ENCODE measurements around the gene COL11A2. TPM values are rescaled to one million over a fixed set of nuclear protein-coding genes. Genes with fewer than 3 reads are reported as not detected.

The COL11A2 gene
- total RNA-seq, 1 experiment from 2014 or later, result 3.7 TPM

DNA sequence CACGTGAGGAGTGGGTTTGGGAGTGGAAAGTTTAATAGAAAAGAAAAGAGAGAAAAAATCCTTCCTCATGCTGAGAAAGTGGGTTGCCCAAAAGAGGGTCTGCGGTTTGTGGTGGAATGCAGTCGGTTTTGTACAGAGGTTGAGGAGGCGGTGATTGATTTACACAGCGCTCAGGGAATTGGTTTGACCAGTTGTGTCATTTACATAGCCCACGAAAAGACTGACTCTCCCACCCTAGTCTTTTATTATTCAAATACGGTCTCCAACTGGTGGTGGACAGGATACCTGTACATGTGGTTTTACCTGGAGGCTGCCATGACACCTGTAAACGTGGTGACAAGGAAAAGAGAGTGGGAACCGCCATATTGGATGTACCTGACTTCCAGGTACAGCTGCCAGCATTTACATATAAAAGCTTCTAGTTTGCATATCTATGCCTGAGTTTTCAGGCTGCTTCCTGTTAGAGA is 74.4 kb downstream of the COL11A2 start:
- CTCF ChIA-PET, result interaction anchor here (0.8 to 5.3 kb wide), 19 partner anchors 7 to 280 kb away, joined by 3 to 43 read pairs (median 5); partner anchors contain the start of genes HSD17B8, RING1 and TAP2
- TF ChIP-seq, protein P1, sequence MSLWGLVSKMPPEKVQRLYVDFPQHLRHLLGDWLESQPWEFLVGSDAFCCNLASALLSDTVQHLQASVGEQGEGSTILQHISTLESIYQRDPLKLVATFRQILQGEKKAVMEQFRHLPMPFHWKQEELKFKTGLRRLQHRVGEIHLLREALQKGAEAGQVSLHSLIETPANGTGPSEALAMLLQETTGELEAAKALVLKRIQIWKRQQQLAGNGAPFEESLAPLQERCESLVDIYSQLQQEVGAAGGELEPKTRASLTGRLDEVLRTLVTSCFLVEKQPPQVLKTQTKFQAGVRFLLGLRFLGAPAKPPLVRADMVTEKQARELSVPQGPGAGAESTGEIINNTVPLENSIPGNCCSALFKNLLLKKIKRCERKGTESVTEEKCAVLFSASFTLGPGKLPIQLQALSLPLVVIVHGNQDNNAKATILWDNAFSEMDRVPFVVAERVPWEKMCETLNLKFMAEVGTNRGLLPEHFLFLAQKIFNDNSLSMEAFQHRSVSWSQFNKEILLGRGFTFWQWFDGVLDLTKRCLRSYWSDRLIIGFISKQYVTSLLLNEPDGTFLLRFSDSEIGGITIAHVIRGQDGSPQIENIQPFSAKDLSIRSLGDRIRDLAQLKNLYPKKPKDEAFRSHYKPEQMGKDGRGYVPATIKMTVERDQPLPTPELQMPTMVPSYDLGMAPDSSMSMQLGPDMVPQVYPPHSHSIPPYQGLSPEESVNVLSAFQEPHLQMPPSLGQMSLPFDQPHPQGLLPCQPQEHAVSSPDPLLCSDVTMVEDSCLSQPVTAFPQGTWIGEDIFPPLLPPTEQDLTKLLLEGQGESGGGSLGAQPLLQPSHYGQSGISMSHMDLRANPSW (CRISPR knock-in tag; conservative IDR thresholded peaks at IDR 0.05; ENCODE audit: low read depth), result no peak
- TF ChIP-seq, protein P2, sequence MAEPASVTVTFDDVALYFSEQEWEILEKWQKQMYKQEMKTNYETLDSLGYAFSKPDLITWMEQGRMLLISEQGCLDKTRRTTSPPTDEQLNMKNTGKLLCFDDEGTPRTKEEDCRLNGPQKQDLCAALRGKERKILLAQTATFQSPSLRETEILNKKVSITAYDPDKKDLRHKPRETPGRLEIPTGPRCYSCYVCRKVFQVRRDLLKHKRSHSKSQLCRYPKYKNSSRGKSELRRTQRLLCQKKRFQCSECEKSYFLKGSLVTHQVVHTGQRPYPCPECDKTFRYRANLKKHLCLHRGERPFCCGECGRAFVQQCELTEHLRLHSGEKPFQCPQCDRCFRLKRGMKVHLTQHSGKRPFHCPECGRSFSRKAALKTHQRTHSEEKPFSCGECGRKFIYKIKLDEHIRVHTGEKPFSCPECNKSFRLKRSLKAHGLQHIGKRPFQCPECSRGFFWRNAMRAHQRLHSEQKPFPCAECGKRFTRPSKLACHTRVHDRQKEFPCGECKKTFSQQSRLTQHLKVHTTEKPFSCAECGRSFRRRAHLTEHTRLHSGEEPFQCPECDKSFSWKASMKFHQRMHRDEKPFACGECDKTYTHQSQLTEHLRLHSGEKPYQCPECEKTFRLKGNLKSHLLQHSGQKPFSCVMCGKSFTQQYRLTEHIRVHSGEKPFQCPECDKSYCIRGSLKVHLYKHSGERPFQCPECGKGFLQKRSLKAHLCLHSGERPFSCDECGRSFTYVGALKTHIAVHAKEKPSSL (CRISPR knock-in tag; conservative IDR thresholded peaks at IDR 0.05), result 0 out of 2 replicates have a peak, but pooled peaks have one; percentile 40
- TF ChIP-seq, protein P3, sequence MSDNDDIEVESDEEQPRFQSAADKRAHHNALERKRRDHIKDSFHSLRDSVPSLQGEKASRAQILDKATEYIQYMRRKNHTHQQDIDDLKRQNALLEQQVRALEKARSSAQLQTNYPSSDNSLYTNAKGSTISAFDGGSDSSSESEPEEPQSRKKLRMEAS (CRISPR knock-in tag; IDR thresholded peaks at IDR 0.05), result 0 out of 2 replicates have a peak, but pooled peaks have one; percentile 38
- TF ChIP-seq, protein P4, sequence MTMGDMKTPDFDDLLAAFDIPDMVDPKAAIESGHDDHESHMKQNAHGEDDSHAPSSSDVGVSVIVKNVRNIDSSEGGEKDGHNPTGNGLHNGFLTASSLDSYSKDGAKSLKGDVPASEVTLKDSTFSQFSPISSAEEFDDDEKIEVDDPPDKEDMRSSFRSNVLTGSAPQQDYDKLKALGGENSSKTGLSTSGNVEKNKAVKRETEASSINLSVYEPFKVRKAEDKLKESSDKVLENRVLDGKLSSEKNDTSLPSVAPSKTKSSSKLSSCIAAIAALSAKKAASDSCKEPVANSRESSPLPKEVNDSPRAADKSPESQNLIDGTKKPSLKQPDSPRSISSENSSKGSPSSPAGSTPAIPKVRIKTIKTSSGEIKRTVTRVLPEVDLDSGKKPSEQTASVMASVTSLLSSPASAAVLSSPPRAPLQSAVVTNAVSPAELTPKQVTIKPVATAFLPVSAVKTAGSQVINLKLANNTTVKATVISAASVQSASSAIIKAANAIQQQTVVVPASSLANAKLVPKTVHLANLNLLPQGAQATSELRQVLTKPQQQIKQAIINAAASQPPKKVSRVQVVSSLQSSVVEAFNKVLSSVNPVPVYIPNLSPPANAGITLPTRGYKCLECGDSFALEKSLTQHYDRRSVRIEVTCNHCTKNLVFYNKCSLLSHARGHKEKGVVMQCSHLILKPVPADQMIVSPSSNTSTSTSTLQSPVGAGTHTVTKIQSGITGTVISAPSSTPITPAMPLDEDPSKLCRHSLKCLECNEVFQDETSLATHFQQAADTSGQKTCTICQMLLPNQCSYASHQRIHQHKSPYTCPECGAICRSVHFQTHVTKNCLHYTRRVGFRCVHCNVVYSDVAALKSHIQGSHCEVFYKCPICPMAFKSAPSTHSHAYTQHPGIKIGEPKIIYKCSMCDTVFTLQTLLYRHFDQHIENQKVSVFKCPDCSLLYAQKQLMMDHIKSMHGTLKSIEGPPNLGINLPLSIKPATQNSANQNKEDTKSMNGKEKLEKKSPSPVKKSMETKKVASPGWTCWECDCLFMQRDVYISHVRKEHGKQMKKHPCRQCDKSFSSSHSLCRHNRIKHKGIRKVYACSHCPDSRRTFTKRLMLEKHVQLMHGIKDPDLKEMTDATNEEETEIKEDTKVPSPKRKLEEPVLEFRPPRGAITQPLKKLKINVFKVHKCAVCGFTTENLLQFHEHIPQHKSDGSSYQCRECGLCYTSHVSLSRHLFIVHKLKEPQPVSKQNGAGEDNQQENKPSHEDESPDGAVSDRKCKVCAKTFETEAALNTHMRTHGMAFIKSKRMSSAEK (CRISPR knock-in tag; IDR thresholded peaks at IDR 0.05; ENCODE audit: borderline replicate concordance), result 0 out of 2 replicates have a peak, but pooled peaks have one; percentile 26
- TF ChIP-seq ZNF416 (CRISPR knock-in tag; IDR thresholded peaks at IDR 0.05), result 0 out of 2 replicates have a peak, but pooled peaks have one; percentile 54
- TF ChIP-seq, protein P5, sequence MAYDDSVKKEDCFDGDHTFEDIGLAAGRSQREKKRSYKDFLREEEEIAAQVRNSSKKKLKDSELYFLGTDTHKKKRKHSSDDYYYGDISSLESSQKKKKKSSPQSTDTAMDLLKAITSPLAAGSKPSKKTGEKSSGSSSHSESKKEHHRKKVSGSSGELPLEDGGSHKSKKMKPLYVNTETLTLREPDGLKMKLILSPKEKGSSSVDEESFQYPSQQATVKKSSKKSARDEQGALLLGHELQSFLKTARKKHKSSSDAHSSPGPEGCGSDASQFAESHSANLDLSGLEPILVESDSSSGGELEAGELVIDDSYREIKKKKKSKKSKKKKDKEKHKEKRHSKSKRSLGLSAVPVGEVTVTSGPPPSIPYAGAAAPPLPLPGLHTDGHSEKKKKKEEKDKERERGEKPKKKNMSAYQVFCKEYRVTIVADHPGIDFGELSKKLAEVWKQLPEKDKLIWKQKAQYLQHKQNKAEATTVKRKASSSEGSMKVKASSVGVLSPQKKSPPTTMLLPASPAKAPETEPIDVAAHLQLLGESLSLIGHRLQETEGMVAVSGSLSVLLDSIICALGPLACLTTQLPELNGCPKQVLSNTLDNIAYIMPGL (CRISPR knock-in tag; IDR thresholded peaks at IDR 0.05), result no peak
- no peak for TF ChIP-seq ZNF263 (CRISPR knock-in tag; IDR thresholded peaks at IDR 0.05; ENCODE audit: low read depth)
- TF ChIP-seq, protein P6, sequence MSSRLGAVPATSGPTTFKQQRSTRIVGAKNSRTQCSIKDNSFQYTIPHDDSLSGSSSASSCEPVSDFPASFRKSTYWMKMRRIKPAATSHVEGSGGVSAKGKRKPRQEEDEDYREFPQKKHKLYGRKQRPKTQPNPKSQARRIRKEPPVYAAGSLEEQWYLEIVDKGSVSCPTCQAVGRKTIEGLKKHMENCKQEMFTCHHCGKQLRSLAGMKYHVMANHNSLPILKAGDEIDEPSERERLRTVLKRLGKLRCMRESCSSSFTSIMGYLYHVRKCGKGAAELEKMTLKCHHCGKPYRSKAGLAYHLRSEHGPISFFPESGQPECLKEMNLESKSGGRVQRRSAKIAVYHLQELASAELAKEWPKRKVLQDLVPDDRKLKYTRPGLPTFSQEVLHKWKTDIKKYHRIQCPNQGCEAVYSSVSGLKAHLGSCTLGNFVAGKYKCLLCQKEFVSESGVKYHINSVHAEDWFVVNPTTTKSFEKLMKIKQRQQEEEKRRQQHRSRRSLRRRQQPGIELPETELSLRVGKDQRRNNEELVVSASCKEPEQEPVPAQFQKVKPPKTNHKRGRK (CRISPR knock-in tag; IDR thresholded peaks at IDR 0.05; ENCODE audit: borderline replicate concordance), result no peak
- peaks cover 2% of the 10 kb centered on the region; the same call in 1 of the 2 replicates for H3K27me3 Mint-ChIP-seq (ENCODE audit: low read depth)
- H3K9me3 Mint-ChIP-seq, result peaks cover 6% of the 10 kb centered on the region
- peak overlapping the region; percentile 98 for H3K4me3 Mint-ChIP-seq
- H3K36me3 Mint-ChIP-seq, result peaks cover 14% of the 10 kb centered on the region
- DNase-seq (ENCODE audit: low spot score) (no peak), ATAC-seq (peak; percentile 38)
- peak overlapping the region; percentile 100 for H3K27ac Mint-ChIP-seq
- peaks cover 70% of the 10 kb centered on the region for H3K4me1 Mint-ChIP-seq
- POLR2A ChIA-PET, result interaction anchor here (0.6 to 3.2 kb wide), 7 partner anchors 8 to 922 kb away, joined by 3 to 26 read pairs (median 4); partner anchors contain the start of gene HSD17B8
